HTR-8/SVneo (cell line): ENCODE data around the gene GZMM.

ENCODE experiments used
- DNase-seq: peaks from one replicate; pipeline ENCODE4 v3.0.0; 2011; ENCODE audit warnings: low spot score, mixed read lengths; ENCODE audit not compliant: insufficient read length
- FAIRE-seq: peaks from 2 replicates; lab custom pipeline; 2011; peaks lifted over from hg19 to GRCh38; lab: Jason Lieb, UNC

GZMM gene

DNA sequence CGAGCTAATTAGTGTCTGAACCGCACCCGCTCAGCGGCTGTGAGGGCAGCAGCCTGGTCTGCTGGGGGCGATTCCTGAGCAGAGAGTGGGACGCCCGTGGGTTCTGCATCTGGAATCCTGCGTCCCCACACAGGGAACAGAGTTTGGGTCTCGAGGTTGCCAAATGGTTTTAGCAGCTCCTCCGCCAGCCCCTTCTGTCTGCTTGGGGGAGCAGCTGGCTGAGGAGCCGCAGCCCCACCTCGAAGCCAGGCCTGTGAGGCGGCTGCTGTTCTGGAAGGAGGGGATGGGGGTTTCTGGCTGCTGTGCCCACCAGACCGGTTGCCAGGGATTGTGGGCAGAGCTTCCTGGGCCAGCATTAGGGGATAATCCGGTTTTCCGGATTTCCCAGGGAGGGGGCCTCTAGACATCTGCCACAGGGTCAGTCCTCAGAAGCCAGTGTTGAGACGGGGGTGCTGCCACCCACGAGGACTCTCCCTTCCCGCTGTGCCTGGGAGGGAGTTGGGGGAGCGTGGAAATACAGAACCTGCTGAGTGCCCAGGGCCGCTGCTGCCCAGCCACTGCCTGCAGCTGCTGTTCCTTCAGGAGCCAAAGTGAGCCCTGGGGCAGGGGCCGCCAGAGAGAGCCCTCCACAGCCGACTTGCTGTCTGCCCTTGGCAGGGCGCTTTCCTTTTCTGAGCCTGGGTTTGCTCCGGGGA lies 10.3 kb upstream of the GZMM start:
- FAIRE-seq (no peak), DNase-seq (no peak)

DNA sequence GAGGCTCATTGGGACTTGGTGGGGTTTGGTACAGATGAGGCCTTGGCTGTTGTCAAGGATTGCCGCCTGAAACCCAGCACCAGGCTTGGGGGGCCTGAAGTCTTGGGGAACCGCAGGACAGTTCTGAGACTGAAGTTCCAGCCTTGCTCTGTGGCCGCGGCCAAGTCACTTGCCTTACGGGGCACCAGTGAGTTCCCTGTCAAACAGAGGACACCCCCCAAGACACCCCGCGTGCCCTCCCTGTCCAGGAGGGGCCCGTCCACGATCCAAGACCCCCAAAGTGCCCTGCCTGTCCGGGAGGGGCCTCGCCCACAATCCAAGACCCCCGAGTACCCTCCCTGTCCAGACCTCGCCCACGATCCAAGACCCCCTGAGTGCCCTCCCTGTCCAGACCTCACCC lies 9.8 kb upstream of the GZMM start:
- no peak for DNase-seq
- no peak for FAIRE-seq

DNA sequence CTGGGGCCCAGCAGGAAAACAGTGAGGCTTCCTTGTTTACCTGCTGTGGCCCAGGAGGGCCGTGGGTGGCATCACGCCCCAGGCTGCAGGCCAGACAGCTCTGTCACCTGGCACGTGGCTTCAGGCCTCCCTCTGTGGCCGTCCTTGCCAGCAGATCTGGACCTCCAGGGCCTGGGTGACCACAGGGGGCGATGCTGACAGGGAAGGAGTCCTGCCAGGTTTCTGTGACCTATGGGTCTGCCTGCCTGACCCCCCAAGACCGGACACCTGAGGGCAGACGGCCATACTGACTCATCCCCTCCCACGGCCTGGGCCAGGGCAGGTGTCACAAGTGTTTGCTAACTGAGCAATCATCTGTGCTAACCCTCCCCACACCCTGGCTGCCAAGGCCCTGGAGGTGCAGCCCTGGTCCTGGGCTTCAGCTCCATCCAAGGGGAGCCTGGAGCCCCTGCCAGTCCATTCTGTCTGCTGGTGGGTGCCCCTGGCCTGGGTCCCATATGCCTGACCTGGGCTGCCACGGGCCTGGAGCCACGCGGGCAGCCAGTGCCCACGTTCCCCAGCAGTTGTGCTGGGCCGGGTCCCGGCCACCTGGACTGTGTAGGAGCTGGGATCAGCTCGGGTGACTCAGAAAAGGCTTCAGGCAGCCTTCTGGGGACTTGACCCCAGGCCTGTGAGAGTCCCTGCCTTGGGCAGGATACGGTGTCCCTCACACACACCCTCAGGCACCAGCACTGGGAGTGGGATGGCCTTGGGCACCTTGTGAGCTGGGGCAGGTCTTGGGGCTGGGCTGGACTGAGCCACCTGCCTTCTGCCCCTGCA lies 8.6 kb upstream of the GZMM start:
- no peak for FAIRE-seq
- DNase-seq, result no peak

DNA sequence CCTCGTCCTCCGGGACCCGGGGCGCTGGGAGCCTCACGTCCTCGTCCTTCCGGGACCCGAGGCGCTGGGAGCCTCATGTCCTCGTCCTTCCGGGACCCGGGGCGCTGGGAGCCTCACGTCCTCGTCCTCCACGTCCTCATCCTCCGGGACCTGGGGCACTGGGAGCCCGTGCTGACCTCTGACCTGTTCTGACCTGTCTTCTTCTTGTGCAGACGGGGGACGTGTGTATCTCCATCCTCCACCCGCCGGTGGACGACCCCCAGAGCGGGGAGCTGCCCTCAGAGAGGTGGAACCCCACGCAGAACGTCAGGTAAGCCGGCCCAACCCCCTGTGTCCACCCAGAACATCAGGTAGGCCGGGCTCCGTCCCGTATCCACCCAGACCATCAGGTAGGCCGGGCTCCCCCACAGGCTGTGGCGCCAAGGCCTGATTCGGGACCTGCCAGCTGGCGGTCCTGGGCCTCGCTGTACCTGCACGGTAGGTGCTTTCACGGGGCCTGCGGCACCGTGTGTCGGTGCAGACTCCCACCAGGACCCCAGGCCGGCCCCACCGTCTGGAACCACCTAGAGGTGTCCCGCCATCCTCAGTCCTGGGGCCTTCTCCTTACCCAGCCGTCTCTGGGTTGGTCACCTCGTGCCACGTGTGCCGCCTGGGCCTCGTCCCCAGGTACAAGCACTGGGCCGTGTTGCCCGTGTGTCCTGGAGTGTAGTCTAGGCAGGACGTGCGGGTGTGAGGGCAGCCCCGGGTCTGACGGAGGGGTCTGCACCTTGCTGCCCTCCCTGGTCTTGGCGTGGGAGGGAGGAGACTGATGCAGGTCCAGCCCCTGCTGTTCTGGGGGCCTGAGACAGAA lies 7.6 kb upstream of the GZMM start:
- DNase-seq, result no peak
- no peak for FAIRE-seq

DNA sequence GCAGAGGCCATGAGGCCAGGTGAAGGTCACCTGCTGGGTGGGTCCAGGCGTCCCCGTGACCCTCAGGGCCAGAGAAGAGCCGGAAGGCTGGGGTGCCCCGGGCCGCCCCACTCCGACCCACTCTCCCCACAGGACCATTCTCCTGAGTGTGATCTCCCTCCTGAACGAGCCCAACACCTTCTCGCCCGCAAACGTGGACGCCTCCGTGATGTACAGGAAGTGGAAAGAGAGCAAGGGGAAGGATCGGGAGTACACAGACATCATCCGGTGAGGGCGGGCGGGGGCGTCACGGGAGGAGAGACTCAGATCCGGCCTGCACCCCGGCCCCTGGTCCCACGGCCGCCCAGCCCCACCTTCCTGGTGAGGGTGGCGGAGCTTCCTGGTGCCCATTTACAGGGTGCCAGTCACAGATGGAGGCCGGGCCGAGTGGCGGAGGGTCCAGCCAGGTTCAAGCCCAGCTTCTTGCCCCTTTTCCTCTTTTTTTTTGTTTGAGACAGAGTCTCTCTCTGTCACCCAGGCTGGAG lies 6.9 kb upstream of the GZMM start:
- FAIRE-seq (no peak), DNase-seq (no peak)

DNA sequence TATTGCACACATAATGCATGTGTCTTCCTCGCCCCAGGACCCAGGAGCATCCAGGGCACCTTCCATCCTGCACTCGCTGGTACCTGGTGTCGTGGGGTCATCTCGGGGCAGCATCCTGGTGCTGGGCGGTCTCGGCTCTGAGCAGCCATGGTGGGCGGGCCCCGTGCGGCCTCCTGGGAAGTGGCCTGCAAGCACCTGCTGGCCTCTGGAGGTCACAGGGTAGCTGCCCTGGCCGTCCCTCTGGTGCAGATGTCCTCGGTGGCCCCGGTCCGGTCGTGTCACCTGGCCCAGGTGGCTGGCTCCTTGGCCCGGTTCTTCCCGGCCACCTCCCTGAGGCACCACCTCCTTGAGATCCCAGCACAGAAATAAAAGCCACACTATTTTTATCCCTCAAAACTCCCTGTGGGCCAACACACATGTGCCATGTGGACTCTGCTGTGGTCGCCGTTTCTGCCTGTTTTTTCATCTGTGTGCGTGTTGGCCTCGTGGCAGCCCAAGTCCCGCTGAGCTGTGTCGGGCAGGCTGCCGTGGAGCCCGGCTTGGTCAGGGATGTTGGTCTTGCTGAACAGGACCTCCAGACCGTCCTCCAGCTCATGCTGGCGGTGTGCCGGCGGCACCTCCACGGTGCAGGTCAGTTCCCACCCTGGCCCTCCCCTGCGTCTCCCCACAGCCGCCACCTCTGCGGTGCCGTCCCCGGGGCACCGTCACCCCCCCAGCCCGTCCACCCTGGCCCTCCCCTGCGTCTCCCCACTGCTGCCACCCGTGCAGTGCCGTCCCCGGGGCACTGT lies 5.0 kb upstream of the GZMM start:
- FAIRE-seq (no peak), DNase-seq (no peak)

DNA sequence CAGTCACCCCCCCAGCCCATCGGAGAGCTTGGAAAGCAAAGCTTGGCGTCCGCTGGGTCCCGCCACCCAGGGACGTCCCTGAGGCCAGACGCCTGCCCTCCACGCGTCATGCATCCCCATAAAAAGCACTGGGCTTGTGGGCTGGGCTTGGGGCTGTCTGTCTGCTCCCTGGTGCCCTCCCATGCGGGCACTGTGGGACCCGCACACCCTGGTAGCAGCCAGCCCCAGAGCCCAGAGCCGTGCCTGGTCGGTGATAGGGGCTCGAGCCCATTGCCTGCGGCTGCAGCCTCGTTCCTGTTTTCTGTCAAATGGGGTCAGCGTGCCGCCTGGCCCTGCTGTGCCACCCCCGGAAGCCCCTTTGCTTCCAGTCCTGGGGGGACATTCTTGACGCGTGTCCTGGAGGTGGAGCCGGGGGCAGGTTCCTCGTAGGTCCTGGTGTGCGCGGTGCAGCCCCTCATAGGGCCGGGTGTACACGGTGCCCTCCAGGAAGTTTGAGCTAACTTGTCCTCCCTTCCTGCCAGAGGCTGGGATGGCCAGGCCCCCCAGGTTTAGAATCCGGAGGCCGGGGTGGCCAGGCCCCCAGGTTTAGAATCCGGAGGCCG lies 4.3 kb upstream of the GZMM start:
- FAIRE-seq, result no peak

DNA sequence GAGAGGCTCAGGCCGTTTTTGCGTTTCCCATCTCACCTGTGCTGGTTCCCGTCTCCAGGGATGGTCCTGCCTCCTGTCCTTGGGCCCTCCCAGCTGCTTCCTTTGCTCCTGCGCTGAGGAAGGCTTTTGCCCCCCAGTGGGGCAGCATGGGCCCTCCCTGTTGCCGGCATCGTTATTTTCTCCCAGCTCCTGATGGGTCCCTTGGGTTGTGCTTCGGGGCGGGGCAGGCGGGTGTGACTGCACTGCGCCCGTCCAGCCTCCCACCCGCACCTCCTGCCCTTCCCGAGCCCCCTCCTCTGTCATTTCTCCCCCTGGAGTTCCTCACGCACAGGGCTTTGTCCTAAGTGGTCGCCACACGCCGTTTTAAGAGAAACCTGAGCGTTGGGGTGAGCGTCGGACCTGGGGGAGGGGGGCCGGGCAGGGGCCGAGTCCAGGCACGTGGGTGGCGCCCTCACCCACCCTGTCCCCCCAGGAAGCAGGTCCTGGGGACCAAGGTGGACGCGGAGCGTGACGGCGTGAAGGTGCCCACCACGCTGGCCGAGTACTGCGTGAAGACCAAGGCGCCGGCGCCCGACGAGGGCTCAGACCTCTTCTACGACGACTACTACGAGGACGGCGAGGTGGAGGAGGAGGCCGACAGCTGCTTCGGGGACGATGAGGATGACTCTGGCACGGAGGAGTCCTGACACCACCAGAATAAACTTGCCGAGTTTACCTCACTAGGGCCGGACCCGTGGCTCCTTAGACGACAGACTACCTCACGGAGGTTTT lies 2.8 kb upstream of the GZMM start:
- no peak for FAIRE-seq
- no peak for DNase-seq

More for the DNA sequence above, 4.3 kb upstream of the GZMM start:
- no peak for DNase-seq

DNA sequence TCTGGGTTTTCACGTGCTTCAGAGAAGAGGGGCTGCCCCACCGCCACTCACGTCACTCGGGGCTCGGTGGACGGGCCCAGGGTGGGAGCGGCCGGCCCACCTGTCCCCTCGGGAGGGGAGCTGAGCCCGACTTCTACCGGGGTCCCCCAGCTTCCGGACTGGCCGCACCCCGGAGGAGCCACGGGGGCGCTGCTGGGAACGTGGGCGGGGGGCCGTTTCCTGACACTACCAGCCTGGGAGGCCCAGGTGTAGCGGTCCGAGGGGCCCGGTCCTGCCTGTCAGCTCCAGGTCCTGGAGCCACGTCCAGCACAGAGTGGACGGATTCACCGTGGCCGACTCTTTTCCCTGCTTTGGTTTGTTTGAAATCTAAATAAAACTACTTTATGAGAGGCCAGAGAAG lies 2.2 kb upstream of the GZMM start:
- no peak for FAIRE-seq
- DNase-seq, result no peak

DNA sequence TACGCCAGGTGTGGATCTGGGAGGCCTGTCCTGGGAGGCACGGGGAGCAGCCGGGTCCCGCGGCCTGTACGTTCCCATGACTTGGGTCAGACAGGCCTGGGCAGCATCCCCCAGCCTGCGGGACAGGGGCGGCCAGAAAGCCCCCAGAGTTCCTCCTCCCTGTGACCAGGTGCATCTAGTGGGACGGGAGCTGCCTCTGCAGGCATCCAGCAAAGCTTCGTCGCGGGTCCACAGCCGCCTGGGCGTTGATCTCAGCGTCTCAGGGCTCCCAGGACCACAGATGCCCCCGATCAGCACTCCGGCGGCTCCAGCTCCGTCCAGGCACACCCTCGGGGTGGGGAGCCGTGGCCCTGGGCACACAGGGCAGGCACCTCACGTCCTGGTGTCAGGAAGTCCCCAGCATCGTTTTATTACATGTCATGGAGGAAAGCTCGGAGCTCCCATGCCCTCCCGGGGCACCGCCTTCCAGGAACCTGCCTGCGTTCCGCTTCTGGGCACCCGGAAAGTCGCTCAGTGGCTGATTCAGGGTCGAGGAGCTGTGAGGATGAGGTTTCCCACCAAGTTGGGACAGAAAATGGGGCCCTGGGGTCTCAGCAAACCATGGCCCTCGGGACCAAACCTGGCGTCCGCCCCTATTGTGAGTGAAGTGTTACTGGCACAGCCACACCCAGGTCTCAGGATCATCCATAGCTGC lies 1.5 kb upstream of the GZMM start:
- FAIRE-seq, result no peak
- no peak for DNase-seq

DNA sequence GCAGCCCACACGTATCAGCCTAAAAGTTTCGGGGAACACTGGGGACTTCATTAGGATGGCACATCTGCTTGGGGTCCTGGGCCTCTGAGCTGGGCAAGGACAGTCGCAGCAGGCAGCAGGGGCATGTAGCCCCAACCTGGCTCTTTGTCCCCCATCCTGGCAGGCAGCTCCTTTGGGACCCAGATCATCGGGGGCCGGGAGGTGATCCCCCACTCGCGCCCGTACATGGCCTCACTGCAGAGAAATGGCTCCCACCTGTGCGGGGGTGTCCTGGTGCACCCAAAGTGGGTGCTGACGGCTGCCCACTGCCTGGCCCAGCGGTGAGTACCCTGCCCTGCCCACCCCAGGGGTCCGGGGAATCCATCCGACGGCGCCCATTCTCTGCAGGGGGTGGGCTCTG lies 3.3 kb downstream of the GZMM start:
- FAIRE-seq, result no peak
- no peak for DNase-seq

DNA sequence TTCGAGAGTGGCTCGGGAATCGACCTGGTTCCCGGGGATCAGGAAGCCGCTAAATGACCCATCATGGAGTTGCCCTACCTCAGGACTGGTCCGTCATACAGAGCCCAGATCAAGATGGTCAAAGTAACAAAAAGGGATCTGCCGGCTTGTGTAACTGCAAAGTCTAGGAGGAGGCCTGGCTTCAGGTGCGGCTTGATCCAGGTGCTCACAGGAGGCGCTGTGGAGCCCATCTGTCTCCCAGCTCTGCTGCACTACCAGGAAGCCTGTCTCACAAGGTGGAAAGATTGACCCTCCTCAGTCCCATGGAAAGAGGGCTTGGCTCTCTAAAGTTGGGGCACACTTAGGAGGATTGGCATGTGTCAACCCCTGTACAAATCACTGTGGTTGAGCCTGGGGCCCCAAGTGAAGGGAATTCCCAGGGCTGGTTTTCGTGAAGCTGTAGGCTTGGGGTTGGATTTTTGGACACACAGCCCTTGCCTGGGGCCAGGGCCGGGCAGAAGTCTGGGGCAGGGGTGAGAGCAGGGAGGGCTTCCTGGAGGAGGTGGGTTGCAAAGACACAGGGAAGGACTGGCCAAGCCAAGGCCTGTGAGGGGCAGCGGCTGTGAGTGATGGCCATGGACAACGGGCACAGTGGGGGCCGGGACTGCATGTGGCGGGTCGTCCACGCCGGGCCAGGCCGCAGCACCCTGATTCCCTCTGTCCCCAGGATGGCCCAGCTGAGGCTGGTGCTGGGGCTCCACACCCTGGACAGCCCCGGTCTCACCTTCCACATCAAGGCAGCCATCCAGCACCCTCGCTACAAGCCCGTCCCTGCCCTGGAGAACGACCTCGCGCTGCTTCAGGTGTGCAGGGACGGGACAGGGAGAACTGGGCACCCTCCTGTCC lies 4.2 kb downstream of the GZMM start:
- FAIRE-seq (no peak), DNase-seq (no peak)

DNA sequence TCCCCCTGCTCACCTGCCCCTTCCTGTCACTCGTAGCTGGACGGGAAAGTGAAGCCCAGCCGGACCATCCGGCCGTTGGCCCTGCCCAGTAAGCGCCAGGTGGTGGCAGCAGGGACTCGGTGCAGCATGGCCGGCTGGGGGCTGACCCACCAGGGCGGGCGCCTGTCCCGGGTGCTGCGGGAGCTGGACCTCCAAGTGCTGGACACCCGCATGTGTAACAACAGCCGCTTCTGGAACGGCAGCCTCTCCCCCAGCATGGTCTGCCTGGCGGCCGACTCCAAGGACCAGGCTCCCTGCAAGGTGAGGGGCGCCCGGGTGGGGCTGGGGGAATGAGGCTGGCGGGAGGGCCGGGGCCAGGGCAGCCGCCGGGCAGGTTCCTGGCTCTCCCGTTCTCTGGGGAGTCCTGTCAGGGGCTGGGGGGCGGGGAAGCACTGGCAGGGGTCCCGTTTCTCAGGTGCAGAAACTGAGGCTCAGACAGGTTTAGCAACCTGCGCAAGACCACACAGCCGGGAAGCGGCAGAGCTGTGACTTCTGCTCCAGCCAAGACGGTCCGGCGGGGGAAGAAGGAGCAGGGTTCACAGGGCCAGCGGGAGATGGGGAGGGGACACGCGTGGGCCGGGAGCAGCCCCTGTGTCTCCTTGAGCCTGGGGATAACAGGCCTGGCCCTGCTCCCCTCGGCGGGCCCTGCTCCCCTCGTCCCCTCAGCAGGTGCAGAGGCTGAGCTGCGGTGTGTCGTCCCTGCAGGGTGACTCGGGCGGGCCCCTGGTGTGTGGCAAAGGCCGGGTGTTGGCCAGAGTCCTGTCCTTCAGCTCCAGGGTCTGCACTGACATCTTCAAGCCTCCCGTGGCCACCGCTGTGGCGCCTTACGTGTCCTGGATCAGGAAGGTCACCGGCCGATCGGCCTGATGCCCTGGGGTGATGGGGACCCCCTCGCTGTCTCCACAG lies 5.3 kb downstream of the GZMM start:
- no peak for FAIRE-seq
- no peak for DNase-seq

DNA sequence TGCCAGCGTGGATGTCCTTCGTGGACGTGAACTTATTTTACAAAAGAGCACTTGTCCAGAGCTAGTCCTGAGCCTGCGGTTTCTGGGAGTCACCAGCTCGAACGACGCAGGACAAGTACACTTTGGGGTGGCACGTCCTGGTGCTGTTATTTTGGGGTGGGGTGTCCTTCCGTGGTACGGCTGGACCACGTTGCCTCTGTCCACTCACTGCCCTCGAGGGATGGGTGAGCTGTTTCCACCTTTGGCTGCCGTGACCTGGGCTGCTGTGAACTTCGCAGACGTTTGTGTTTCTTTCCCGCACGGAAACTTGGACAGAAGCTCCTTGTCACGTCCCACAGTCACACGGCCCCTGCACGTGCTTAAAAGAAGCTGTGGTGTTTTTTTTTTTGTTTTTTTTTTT lies 11.0 kb downstream of the GZMM start:
- DNase-seq, result no peak
- no peak for FAIRE-seq

DNA sequence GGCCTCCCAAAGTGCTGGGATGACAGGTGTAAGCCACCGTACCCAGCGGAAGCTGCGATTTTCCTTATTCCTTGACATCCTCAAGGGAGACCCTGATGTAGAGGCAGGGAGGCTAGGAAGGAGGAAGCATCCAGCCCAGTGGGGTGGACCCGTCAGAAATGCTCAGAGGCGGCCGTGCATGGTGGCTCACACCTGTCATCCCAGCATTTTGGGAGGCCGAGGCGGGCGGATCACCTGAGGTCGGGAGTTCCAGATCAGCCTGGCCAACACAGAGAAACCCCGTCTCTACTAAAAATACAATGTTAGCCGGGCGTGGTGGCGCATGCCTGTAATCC lies 11.6 kb downstream of the GZMM start:
- FAIRE-seq (no peak), DNase-seq (no peak)

DNA sequence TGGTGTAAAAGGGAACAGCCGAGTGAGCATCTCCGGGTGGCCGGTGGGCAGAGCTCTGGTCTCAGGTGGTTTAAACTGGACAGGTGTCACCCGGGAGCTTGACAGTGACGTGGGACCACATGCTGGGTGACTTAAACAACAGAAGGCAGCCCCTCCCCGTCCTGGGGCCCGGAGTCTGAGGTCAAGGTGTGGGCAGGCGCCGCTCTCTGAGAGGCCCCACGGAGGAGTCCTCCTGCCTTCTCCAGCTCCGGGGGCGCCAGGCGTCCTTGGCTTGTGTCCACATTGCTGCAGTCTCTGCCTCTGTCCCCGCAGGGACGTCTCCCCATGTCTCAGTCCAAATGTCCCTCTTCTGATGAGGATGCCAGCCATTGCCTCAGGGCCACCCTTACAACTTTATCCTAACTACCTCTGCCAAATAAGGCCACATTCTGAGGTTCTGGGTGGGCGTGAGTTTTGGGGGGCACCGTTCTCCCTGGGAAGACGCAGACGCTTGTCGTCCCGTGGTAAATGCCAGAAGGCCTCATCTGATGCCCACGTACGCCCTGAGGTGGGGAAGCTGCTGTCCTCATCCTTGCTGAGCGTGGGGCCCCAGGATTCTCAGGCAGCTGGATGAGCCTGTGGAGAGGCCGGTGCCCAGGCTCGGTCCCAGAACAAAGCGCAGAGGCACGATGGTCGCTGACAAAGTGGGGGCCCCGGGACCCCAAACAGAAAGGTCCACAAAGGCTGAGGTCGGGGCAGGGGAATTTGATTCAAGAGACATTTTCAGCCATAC lies 12.9 kb downstream of the GZMM start:
- DNase-seq (no peak), FAIRE-seq (no peak)
